CD8-positive, alpha-beta memory T cell (primary cell): ENCODE measurements around the gene VTI1A. TPM values are rescaled to one million over a fixed set of nuclear protein-coding genes. Genes with fewer than 3 reads are reported as not detected.

ENCODE experiments used
- CTCF ChIA-PET: fragments of 350-600 bp; sonication (Branson Sonifier 250); formaldehyde crosslinking; loops from one replicate; lab custom pipeline; 2021; ENCODE audit warnings: antibody characterized with exemption; lab: Charles Lee
- POLR2A ChIA-PET: fragments of 350-600 bp; sonication (Branson Sonifier 250); formaldehyde crosslinking; loops from one replicate; lab custom pipeline; 2021; ENCODE audit warnings: antibody characterized with exemption; lab: Charles Lee
- DNase-seq, 5 donors: peaks; one replicate each; pipeline versions ENCODE4 v3.0.0 to v3.0.0-alpha.2; 2020 to 2022; ENCODE audit warnings: mixed read lengths in 1 of 5
- H3K27ac ChIP-seq: one replicate; pipeline ENCODE4 v1.7.0; 2013; ENCODE audit warnings: low read depth, mild to moderate bottlenecking, low read length, moderate library complexity
- H3K27me3 ChIP-seq: 2 replicates; pipeline ENCODE4 v1.7.0; 2013; ENCODE audit warnings: low read length, mild to moderate bottlenecking; ENCODE audit not compliant: insufficient read depth, poor library complexity, severe bottlenecking
- H3K36me3 ChIP-seq: 2 replicates; pipeline ENCODE4 v1.7.0; 2013; ENCODE audit warnings: mild to moderate bottlenecking, low read length, moderate library complexity; ENCODE audit not compliant: insufficient read depth
- H3K4me1 ChIP-seq: 2 replicates; pipeline ENCODE4 v1.7.0; 2013; ENCODE audit warnings: mild to moderate bottlenecking, low read length, moderate library complexity; ENCODE audit not compliant: insufficient read depth
- H3K4me3 ChIP-seq: 2 replicates; pipeline ENCODE4 v1.7.0; 2013; ENCODE audit warnings: mild to moderate bottlenecking, low read length
- H3K9me3 ChIP-seq: 2 replicates; pipeline ENCODE4 v1.7.0; 2013; ENCODE audit warnings: mild to moderate bottlenecking, low read length
- H3K27ac Mint-ChIP-seq, 8 donors: one replicate each; pipeline ENCODE4 v1.8.0; 2020 to 2021; ENCODE audit warnings: mixed read lengths in 8 of 8, mild to moderate bottlenecking in 6 of 8, inconsistent platforms in 3 of 8, moderate library complexity in 3 of 8
- H3K27me3 Mint-ChIP-seq, 2 donors: one replicate each; pipeline ENCODE4 v1.8.0; 2020 to 2021; ENCODE audit warnings: mixed read lengths in 2 of 2, mild to moderate bottlenecking in 1 of 2, moderate library complexity in 1 of 2
- H3K36me3 Mint-ChIP-seq, 3 donors: one replicate each; pipeline ENCODE4 v1.8.0; 2020 to 2021; ENCODE audit warnings: mixed read lengths in 3 of 3, inconsistent platforms in 1 of 3, mild to moderate bottlenecking in 1 of 3
- H3K4me1 Mint-ChIP-seq, 3 donors: one replicate each; pipeline ENCODE4 v1.8.0; 2020 to 2021; ENCODE audit warnings: mixed read lengths in 3 of 3, inconsistent platforms in 1 of 3, mild to moderate bottlenecking in 1 of 3
- H3K4me3 Mint-ChIP-seq, 7 donors: one replicate each; pipeline ENCODE4 v1.8.0; 2020 to 2021; ENCODE audit warnings: mixed read lengths in 7 of 7, mild to moderate bottlenecking in 6 of 7, moderate library complexity in 4 of 7, inconsistent platforms in 2 of 7
- H3K9me3 Mint-ChIP-seq, 5 donors: one replicate each; pipeline ENCODE4 v1.8.0; 2020 to 2022; ENCODE audit warnings: mixed read lengths in 5 of 5, mild to moderate bottlenecking in 3 of 5, moderate library complexity in 2 of 5, inconsistent platforms in 1 of 5
- polyA plus RNA-seq: library from polyadenylated mRNA; unstranded; fragments of 300-500 nt; fragmentation: Illumina TruSeq; gene quantifications from one replicate; pipeline ENCODE4 v1.2.3, GENCODE V29; 2021
- total RNA-seq, 2 experiments: library from RNA; stranded (reverse); gene quantifications; one replicate each; pipeline ENCODE4 v1.2.3, GENCODE V29; 2021

The VTI1A gene
- total and polyA plus RNA-seq, 3 experiments from 2014 or later = 28.1 to 40.1 (median 38.2) TPM

- Histone ChIP-seq H3K27me3 (no peaks in the 10 kb centered on the region), H3K27ac (no peak overlapping the region), H3K4me1 (no peaks in the 10 kb centered on the region), H3K4me3 (no peak overlapping the region), H3K9me3 (no peaks in the 10 kb centered on the region), H3K36me3 (peaks cover 13% of the 10 kb centered on the region)
- H3K27me3 Mint-ChIP-seq = no peaks in the 10 kb centered on the region
- H3K4me1 Mint-ChIP-seq = peaks cover 6 to 9% (median 7%) of the 10 kb centered on the region in 3 donors
- H3K9me3 Mint-ChIP-seq = peaks cover 0 to 4% (median 0%) of the 10 kb centered on the region in 5 donors
- ChIA-PET POLR2A (interaction anchor here (0.7 kb wide), 1 partner anchor 18 kb away, joined by 3 read pairs; no protein-coding TSS in a partner anchor), CTCF (no interaction called here)
- H3K36me3 Mint-ChIP-seq = peaks cover 7 to 54% (median 19%) of the 10 kb centered on the region in 3 donors
- no peak overlapping the region for H3K4me3 Mint-ChIP-seq
- H3K27ac Mint-ChIP-seq = peak overlapping the region in 1 of 8 donors; percentile 26
- no peak for DNase-seq
These were observed 20.6 kb downstream of the VTI1A start for GRCh38 chr10:112467541-112468075.

GRCh38 chr10:112471878-112472487 is 25.0 kb downstream of the VTI1A start:
- no peak overlapping the region for H3K4me3 Mint-ChIP-seq
- POLR2A ChIA-PET = no interaction called here
- H3K36me3 ChIP-seq = no peaks in the 10 kb centered on the region

GRCh38 chr10:112475575-112476218 is 28.7 kb downstream of the VTI1A start:
- peak overlapping the region in 1 of 8 donors; percentile 17 for H3K27ac Mint-ChIP-seq
- no peak overlapping the region for H3K4me3 ChIP-seq
- POLR2A ChIA-PET = no interaction called here
- H3K36me3 Mint-ChIP-seq = peaks cover 0 to 17% (median 5%) of the 10 kb centered on the region in 3 donors
- no peaks in the 10 kb centered on the region for H3K36me3 ChIP-seq
- no peaks in the 10 kb centered on the region for H3K27me3 ChIP-seq
- H3K27ac ChIP-seq = no peak overlapping the region
- no peak overlapping the region for H3K4me3 Mint-ChIP-seq
- H3K9me3 Mint-ChIP-seq = no peaks in the 10 kb centered on the region
- CTCF ChIA-PET = interaction anchor here (1.0 to 1.4 kb wide), 2 partner anchors 11 to 910 kb away, joined by 3 read pairs; no protein-coding TSS in a partner anchor
- DNase-seq = no peak
- H3K27me3 Mint-ChIP-seq = no peaks in the 10 kb centered on the region
- no peaks in the 10 kb centered on the region for H3K9me3 ChIP-seq
- peaks cover 10 to 30% (median 26%) of the 10 kb centered on the region in 3 donors for H3K4me1 Mint-ChIP-seq
- H3K4me1 ChIP-seq = no peaks in the 10 kb centered on the region

More at GRCh38 chr10:112471878-112472487, 25.0 kb downstream of the VTI1A start:
- Histone ChIP-seq H3K9me3 (no peaks in the 10 kb centered on the region), H3K4me1 (no peaks in the 10 kb centered on the region), H3K27me3 (no peaks in the 10 kb centered on the region), H3K27ac (no peak overlapping the region), H3K4me3 (no peak overlapping the region)
- H3K9me3 Mint-ChIP-seq = no peaks in the 10 kb centered on the region
- H3K4me1 Mint-ChIP-seq = peaks cover 12 to 25% (median 22%) of the 10 kb centered on the region in 3 donors
- CTCF ChIA-PET = interaction anchor here (0.7 to 2.5 kb wide), 16 partner anchors 8 to 1862 kb away, joined by 3 to 10 read pairs (median 3); partner anchors contain the start of gene GPAM
- H3K36me3 Mint-ChIP-seq = peaks cover 0 to 28% (median 3%) of the 10 kb centered on the region in 3 donors
- H3K27ac Mint-ChIP-seq = peak overlapping the region in 4 of 8 donors; percentile 3 to 81 (median 56)
- peak in 2 of 5 donors; percentile 16 to 33 for DNase-seq
- H3K27me3 Mint-ChIP-seq = no peaks in the 10 kb centered on the region

GRCh38 chr10:112481602-112482001 is 34.6 kb downstream of the VTI1A start:
- Histone ChIP-seq H3K27ac (no peak overlapping the region), H3K9me3 (no peaks in the 10 kb centered on the region), H3K27me3 (no peaks in the 10 kb centered on the region), H3K36me3 (no peaks in the 10 kb centered on the region), H3K4me1 (no peaks in the 10 kb centered on the region), H3K4me3 (no peak overlapping the region)
- Mint-ChIP-seq H3K27me3 (no peaks in the 10 kb centered on the region), H3K4me1 (peaks cover 11 to 25% (median 14%) of the 10 kb centered on the region in 3 donors), H3K9me3 (no peaks in the 10 kb centered on the region), H3K36me3 (peaks cover 0 to 18% (median 7%) of the 10 kb centered on the region in 3 donors), H3K27ac (no peak overlapping the region), H3K4me3 (no peak overlapping the region)
- CTCF ChIA-PET = interaction anchor here (2.5 kb wide), 1 partner anchor 10 kb away, joined by 10 read pairs; no protein-coding TSS in a partner anchor
- DNase-seq = no peak
- POLR2A ChIA-PET = no interaction called here

GRCh38 chr10:112484399-112484798 is 37.4 kb downstream of the VTI1A start:
- Histone ChIP-seq H3K4me1 (no peaks in the 10 kb centered on the region), H3K27ac (no peak overlapping the region), H3K36me3 (no peaks in the 10 kb centered on the region), H3K9me3 (no peaks in the 10 kb centered on the region), H3K4me3 (no peak overlapping the region), H3K27me3 (no peaks in the 10 kb centered on the region)
- peaks cover 0 to 17% (median 7%) of the 10 kb centered on the region in 3 donors for H3K36me3 Mint-ChIP-seq
- POLR2A ChIA-PET = no interaction called here
- no peak overlapping the region for H3K4me3 Mint-ChIP-seq
- no peaks in the 10 kb centered on the region for H3K27me3 Mint-ChIP-seq
- CTCF ChIA-PET = no interaction called here
- peaks cover 11 to 25% (median 22%) of the 10 kb centered on the region in 3 donors for H3K4me1 Mint-ChIP-seq
- DNase-seq = no peak
- H3K9me3 Mint-ChIP-seq = no peaks in the 10 kb centered on the region
- no peak overlapping the region for H3K27ac Mint-ChIP-seq

- no peak overlapping the region for H3K4me3 ChIP-seq
- Mint-ChIP-seq H3K9me3 (no peaks in the 10 kb centered on the region), H3K36me3 (peaks cover 0 to 14% (median 2%) of the 10 kb centered on the region in 3 donors), H3K27me3 (no peaks in the 10 kb centered on the region), H3K27ac (no peak overlapping the region), H3K4me1 (peaks cover 9 to 28% (median 18%) of the 10 kb centered on the region in 3 donors), H3K4me3 (no peak overlapping the region)
- CTCF ChIA-PET = interaction anchor here (1.2 kb wide), 1 partner anchor 16 kb away, joined by 3 read pairs; no protein-coding TSS in a partner anchor
- DNase-seq = no peak
- H3K27ac ChIP-seq = no peak overlapping the region
- H3K9me3 ChIP-seq = no peaks in the 10 kb centered on the region
- H3K27me3 ChIP-seq = no peaks in the 10 kb centered on the region
- no peaks in the 10 kb centered on the region for H3K36me3 ChIP-seq
- no peaks in the 10 kb centered on the region for H3K4me1 ChIP-seq
- POLR2A ChIA-PET = no interaction called here
These were observed 40.9 kb downstream of the VTI1A start for GRCh38 chr10:112487964-112488363.

- no peak overlapping the region for H3K4me3 Mint-ChIP-seq
- CTCF ChIA-PET = no interaction called here
- Histone ChIP-seq H3K4me3 (no peak overlapping the region), H3K27me3 (no peaks in the 10 kb centered on the region), H3K9me3 (no peaks in the 10 kb centered on the region), H3K27ac (no peak overlapping the region), H3K4me1 (no peaks in the 10 kb centered on the region), H3K36me3 (no peaks in the 10 kb centered on the region)
- H3K4me1 Mint-ChIP-seq = peaks cover 7 to 15% (median 14%) of the 10 kb centered on the region in 3 donors
- DNase-seq = no peak
- H3K27me3 Mint-ChIP-seq = no peaks in the 10 kb centered on the region
- no peaks in the 10 kb centered on the region for H3K9me3 Mint-ChIP-seq
- POLR2A ChIA-PET = no interaction called here
- H3K36me3 Mint-ChIP-seq = peaks cover 0 to 7% (median 2%) of the 10 kb centered on the region in 3 donors
- H3K27ac Mint-ChIP-seq = no peak overlapping the region
These were observed 43.5 kb downstream of the VTI1A start for GRCh38 chr10:112490545-112490944.

- Histone ChIP-seq H3K9me3 (no peaks in the 10 kb centered on the region), H3K27me3 (no peaks in the 10 kb centered on the region), H3K4me1 (no peaks in the 10 kb centered on the region), H3K4me3 (no peak overlapping the region), H3K36me3 (no peaks in the 10 kb centered on the region), H3K27ac (no peak overlapping the region)
- Mint-ChIP-seq H3K27me3 (no peaks in the 10 kb centered on the region), H3K4me3 (no peak overlapping the region), H3K9me3 (no peaks in the 10 kb centered on the region), H3K4me1 (peaks cover 9 to 15% (median 14%) of the 10 kb centered on the region in 3 donors), H3K36me3 (peaks cover 0 to 4% (median 3%) of the 10 kb centered on the region in 3 donors), H3K27ac (no peak overlapping the region)
- ChIA-PET POLR2A (no interaction called here), CTCF (no interaction called here)
- no peak for DNase-seq
These were observed 44.1 kb downstream of the VTI1A start for GRCh38 chr10:112491144-112491543.
